Lung (tissue), 12 donors: Measurements from ENCODE around the gene ELF2. TPM values are rescaled to one million over a fixed set of nuclear protein-coding genes. Genes with fewer than 3 reads are reported as not detected.
A peak's percentile ranks its signal among the peaks of the same experiment; 100 is the strongest.

Source experiments
- ATAC-seq: fragments of 200-7000 bp; cut with Tn5 transposase; one replicate; pipeline ENCODE4 v1.9.1; 2020; ENCODE audit warnings: moderate number of reproducible peaks; ENCODE audit not compliant: insufficient read depth, low FRiP score
- DNase-seq, 3 donors: peaks; one replicate each; pipeline ENCODE4 v3.0.0-alpha.2; 2013 to 2017
- H3K27ac ChIP-seq, 2 donors: one replicate each; pipeline ENCODE4 v1.5.1; 2013; ENCODE audit warnings: mild to moderate bottlenecking in 2 of 2, moderate library complexity in 2 of 2, control low read depth in 1 of 2, inconsistent platforms in 1 of 2, low read depth in 1 of 2, low read length in 1 of 2
- H3K27me3 ChIP-seq, 3 donors: one replicate each; pipeline ENCODE4 v1.5.1; 2013; ENCODE audit warnings: low read length in 2 of 3; ENCODE audit not compliant: control insufficient read depth in 3 of 3, insufficient read depth in 3 of 3
- H3K36me3 ChIP-seq, 4 donors: one replicate each; pipeline ENCODE4 v1.5.1; 2013; ENCODE audit warnings: low read length in 4 of 4, mild to moderate bottlenecking in 1 of 4, moderate library complexity in 1 of 4; ENCODE audit not compliant: control insufficient read depth in 4 of 4, insufficient read depth in 4 of 4
- H3K4me1 ChIP-seq, 5 donors: one replicate each; pipeline ENCODE4 v1.5.1; 2013; ENCODE audit warnings: low read length in 5 of 5, mild to moderate bottlenecking in 2 of 5, moderate library complexity in 1 of 5; ENCODE audit not compliant: control insufficient read depth in 5 of 5, insufficient read depth in 5 of 5
- H3K4me3 ChIP-seq: one replicate; pipeline ENCODE4 v1.5.1; 2013; ENCODE audit warnings: mild to moderate bottlenecking, control low read depth, moderate library complexity
- H3K9ac ChIP-seq, 2 donors: one replicate each; pipeline ENCODE4 v1.5.1; 2013; ENCODE audit warnings: low read length in 2 of 2, control low read depth in 1 of 2; ENCODE audit not compliant: insufficient read depth in 1 of 2
- H3K9me3 ChIP-seq, 4 donors: one replicate each; pipeline ENCODE4 v1.5.1; 2013; ENCODE audit warnings: low read length in 3 of 4, mild to moderate bottlenecking in 1 of 4, moderate library complexity in 1 of 4; ENCODE audit not compliant: control insufficient read depth in 4 of 4, insufficient read depth in 3 of 4
- WGBS, 2 donors: extraction: QIAGEN DNeasy Blood & Tissue Kit; methylation state at CpG; one replicate each; pipeline ENCODE4 v1.1.7; 2013; 5-methylcytosine and 5-hydroxymethylcytosine counted together
- polyA plus RNA-seq, 2 donors: library from polyadenylated mRNA; stranded (reverse); fragments of 200-250 nt; gene quantifications; one replicate each; pipeline ENCODE4 v1.2.1, GENCODE V29; 2013
- total RNA-seq, 2 donors: library from RNA; depleted of rRNA in 1 of 2; stranded (reverse); fragments of >200 nt in 1 of 2; gene quantifications; one replicate each; pipeline ENCODE4 v1.2.1, GENCODE V29; 2014 to 2021
- TF ChIP-seq, protein P1 (sequence below): IDR thresholded peaks from 2 replicates; pipeline ENCODE4 v1.5.1; 2012; ENCODE audit warnings: mild to moderate bottlenecking; ENCODE audit errors: control extremely low read depth, extremely low read depth
- donor health status: control.
- donor health status: control.
- donor health status: Bipolar disorder and iron deficiency.
- donor health status: healthy.
- donor health status: DM: yes; HTN: yes; CAD: no.

The ELF2 gene
- total and polyA plus RNA-seq, 4 donors, result 11.6 to 101 (median 28.7) TPM

DNA sequence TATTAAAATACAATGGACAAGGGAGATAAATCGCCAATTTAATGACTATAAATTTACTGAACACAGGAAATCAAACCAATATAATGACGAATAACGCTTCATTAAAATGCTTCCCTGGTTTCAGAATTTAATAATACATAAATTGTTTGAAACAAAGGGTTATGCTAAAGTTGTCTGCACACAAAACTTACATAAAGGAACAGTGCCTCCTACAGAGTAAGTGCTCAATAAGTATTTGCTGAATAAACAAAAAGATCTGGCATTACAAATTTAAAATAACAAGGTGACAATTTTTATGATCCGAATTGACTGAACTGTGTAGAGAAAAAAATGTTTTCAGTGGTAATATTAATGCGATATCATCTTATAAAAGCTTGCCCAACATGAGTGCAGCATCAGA is 91.9 kb downstream of the ELF2 start:
- no peak overlapping the region for H3K4me3 ChIP-seq
- no peaks in the 10 kb centered on the region for H3K27me3 ChIP-seq
- peaks cover 0 to 7% (median 0%) of the 10 kb centered on the region in 4 donors for H3K36me3 ChIP-seq
- TF ChIP-seq, protein P1, sequence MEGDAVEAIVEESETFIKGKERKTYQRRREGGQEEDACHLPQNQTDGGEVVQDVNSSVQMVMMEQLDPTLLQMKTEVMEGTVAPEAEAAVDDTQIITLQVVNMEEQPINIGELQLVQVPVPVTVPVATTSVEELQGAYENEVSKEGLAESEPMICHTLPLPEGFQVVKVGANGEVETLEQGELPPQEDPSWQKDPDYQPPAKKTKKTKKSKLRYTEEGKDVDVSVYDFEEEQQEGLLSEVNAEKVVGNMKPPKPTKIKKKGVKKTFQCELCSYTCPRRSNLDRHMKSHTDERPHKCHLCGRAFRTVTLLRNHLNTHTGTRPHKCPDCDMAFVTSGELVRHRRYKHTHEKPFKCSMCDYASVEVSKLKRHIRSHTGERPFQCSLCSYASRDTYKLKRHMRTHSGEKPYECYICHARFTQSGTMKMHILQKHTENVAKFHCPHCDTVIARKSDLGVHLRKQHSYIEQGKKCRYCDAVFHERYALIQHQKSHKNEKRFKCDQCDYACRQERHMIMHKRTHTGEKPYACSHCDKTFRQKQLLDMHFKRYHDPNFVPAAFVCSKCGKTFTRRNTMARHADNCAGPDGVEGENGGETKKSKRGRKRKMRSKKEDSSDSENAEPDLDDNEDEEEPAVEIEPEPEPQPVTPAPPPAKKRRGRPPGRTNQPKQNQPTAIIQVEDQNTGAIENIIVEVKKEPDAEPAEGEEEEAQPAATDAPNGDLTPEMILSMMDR, result no peak
- H3K9ac ChIP-seq, result peak overlapping the region; percentile 84 to 91
- H3K9me3 ChIP-seq, result no peaks in the 10 kb centered on the region
- 41 to 55% methylated on average over 5 of the region's 5 CpGs for WGBS, 2 donors
- DNase-seq (peak in 2 of 3 donors; percentile 51 to 62), ATAC-seq (no peak)
- H3K27ac ChIP-seq, result no peak overlapping the region
- H3K4me1 ChIP-seq, result peaks cover 0 to 16% (median 0%) of the 10 kb centered on the region in 5 donors

DNA sequence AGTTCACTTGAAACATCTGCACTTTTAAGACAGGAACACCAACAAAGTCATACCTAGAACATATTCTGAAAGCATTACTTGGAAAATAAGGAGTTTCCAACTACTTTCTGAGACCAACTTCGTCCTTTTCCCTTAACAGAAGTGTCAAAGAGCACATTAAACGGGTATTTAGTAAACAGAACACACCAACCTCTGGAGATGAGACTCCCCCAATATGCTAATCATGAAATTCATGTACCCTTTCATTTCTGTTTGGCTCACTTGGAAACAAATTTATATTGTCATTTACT is 92.3 kb downstream of the ELF2 start:
- Histone ChIP-seq H3K27ac (peak overlapping the region in 1 of 2 donors; percentile 91), H3K9ac (peak overlapping the region; percentile 84 to 91), H3K4me3 (no peak overlapping the region), H3K36me3 (peaks cover 0 to 7% (median 0%) of the 10 kb centered on the region in 4 donors), H3K9me3 (no peaks in the 10 kb centered on the region), H3K4me1 (peaks cover 0 to 16% (median 0%) of the 10 kb centered on the region in 5 donors), H3K27me3 (no peaks in the 10 kb centered on the region)
- ATAC-seq (no peak), DNase-seq (no peak)
- TF ChIP-seq, protein P1, result no peak
- WGBS, 2 donors, result 0 to 2% methylated on average over 2 of the region's 2 CpGs

DNA sequence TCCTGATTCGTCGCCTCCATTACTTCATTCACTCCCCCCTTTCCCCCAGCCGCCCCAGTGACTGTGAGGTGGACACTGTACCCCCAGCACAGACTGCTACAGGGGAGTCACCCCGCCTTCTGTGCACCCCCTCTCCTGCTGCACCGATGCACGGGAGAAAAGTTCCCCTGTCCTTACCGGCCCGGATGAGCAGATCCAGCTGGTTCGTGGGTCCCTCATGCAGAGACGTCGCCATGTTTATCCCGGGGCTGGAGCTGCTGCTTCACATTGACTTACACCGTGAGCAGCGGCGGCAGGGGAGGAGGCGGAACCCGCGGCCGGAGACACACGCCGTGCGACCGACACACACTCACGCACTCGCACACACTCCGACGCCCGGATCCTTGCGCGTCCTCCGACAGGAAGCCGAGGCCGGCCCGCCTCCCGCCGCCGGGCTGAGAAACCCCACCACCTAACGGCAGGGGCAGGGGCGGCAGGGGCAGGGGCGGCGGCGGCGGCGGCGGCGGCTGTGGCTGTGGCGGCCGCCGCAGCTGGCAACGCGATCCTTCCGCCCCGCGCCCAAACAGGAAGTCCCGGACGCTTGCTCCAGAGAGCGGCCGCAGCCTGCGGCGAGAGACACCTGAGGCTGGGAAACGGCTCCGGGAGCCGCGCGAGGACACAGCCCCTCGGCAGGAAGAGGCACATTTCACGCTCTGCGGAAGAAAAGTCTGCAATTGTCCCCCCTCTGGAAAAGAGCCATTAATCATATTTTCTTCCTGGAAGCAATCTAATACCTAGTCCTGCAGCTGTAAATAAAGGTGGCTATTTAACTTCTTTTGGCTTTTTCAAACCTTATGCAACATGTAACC is 92.8 kb downstream of the ELF2 start:
- Histone ChIP-seq H3K4me3 (peak overlapping the region; percentile 72), H3K27me3 (no peaks in the 10 kb centered on the region), H3K9ac (peak overlapping the region; percentile 84 to 91), H3K9me3 (no peaks in the 10 kb centered on the region), H3K36me3 (peaks cover 0 to 7% (median 0%) of the 10 kb centered on the region in 4 donors), H3K27ac (peak overlapping the region; percentile 91 to 93), H3K4me1 (peaks cover 0 to 16% (median 0%) of the 10 kb centered on the region in 5 donors)
- ATAC-seq (peak; percentile 84), DNase-seq (peak; percentile 92 to 96 (median 94))
- 1% methylated on average over 62 to 68 of the region's 68 CpGs for WGBS, 2 donors
- TF ChIP-seq, protein P1, result no peak
